A549 (cell line): ENCODE data around the gene PDLIM5. TPM values are rescaled to one million over a fixed set of nuclear protein-coding genes. Genes with fewer than 3 reads are reported as not detected.

ENCODE experiments used
- ATAC-seq, 2 experiments: fragments of 200-7000 bp in 1 of 2; fragments of >200 bp in 1 of 2; cut with Nextera tagmentation in 1 of 2; cut with Tn5 transposase in 1 of 2; 3 replicates each; pipeline versions ENCODE4 v1.8.0 to v1.9.1; 2018 to 2020; ENCODE audit warnings: mild to moderate bottlenecking in 1 of 2, moderate library complexity in 1 of 2
- CTCF ChIA-PET: fragments of 300-600 bp; sonication (Branson Sonifier 250); formaldehyde crosslinking; extraction: SDS; loops from one replicate; lab custom pipeline; 2021; ENCODE audit warnings: antibody characterized with exemption, inconsistent platforms; lab: Yijun Ruan, JAX
- POLR2A ChIA-PET: fragments of 350-600 bp; formaldehyde crosslinking; extraction: SDS; loops from one replicate; lab custom pipeline; 2021; ENCODE audit warnings: antibody characterized with exemption, inconsistent platforms; lab: Yijun Ruan, JAX
- DNase-seq, 2 experiments: peaks; one replicate each; pipeline versions ENCODE4 v3.0.0 to v3.0.0-alpha.2; 2011 to 2016; ENCODE audit warnings: low read depth in 1 of 2, low spot score in 1 of 2
- FAIRE-seq: peaks from 2 replicates; lab custom pipeline; 2011; peaks lifted over from hg19 to GRCh38; lab: Jason Lieb, UNC
- H3K27ac ChIP-seq, 2 experiments: fragments of >200 bp; sonication (Bioruptor Twin); formaldehyde crosslinking; 3 replicates each; pipeline ENCODE4 v1.5.1; 2016 to 2017
- H3K4me1 ChIP-seq: fragments of >200 bp; sonication (Bioruptor Twin); formaldehyde crosslinking; 3 replicates; pipeline ENCODE4 v1.6.1; 2016
- H3K4me2 ChIP-seq: fragments of >200 bp; sonication (Bioruptor Twin); formaldehyde crosslinking; 3 replicates; pipeline ENCODE4 v1.6.1; 2016
- H3K4me3 ChIP-seq: fragments of >200 bp; sonication (Bioruptor Twin); formaldehyde crosslinking; 3 replicates; pipeline ENCODE4 v1.5.1; 2016
- H3K9me3 ChIP-seq: fragments of >200 bp; sonication (Bioruptor Twin); formaldehyde crosslinking; 3 replicates; pipeline ENCODE4 v1.6.1; 2016
- BCL3 ChIP-seq: fragments of >200 bp; sonication (Bioruptor Twin); formaldehyde crosslinking; IDR thresholded peaks from 3 replicates; pipeline ENCODE4 v1.6.1; 2016
- BHLHE40 ChIP-seq: IDR thresholded peaks from 2 replicates; pipeline ENCODE4 v1.6.1; 2012; ENCODE audit warnings: low read depth, low read length, inconsistent platforms
- CBX2 ChIP-seq: fragments of 200-600 bp; sonication (generic); IDR thresholded peaks from 2 replicates; pipeline ENCODE4 v1.6.1; 2016; ENCODE audit warnings: low read depth, mild to moderate bottlenecking, borderline replicate concordance
- CBX8 ChIP-seq: fragments of 200-600 bp; sonication (generic); IDR thresholded peaks from 2 replicates; pipeline ENCODE4 v1.6.1; 2016
- CEBPB ChIP-seq, 2 experiments: fragments of >200 bp in 1 of 2; sonication (Bioruptor Twin) in 1 of 2; formaldehyde crosslinking in 1 of 2; IDR thresholded peaks; 2 replicates each; pipeline ENCODE4 v1.6.1; 2012 to 2016
- CHD4 ChIP-seq: fragments of 200-600 bp; sonication (generic); IDR thresholded peaks from 2 replicates; pipeline ENCODE4 v1.6.1; 2016; ENCODE audit warnings: antibody characterized with exemption, mild to moderate bottlenecking, borderline replicate concordance
- CTCF ChIP-seq: fragments of >200 bp; sonication (Bioruptor Twin); formaldehyde crosslinking; IDR thresholded peaks from 3 replicates; pipeline ENCODE4 v1.5.1; 2016
- EP300 ChIP-seq, 2 experiments: fragments of >200 bp; sonication (Bioruptor Twin); formaldehyde crosslinking; IDR thresholded peaks; 2 replicates in 1 of 2; 3 replicates in 1 of 2; pipeline ENCODE4 v1.6.1; 2016 to 2017
- ESRRA ChIP-seq: fragments of 150-350 bp; IDR thresholded peaks from 2 replicates; pipeline ENCODE4 v1.6.1; 2014; ENCODE audit warnings: mild to moderate bottlenecking, low read length, borderline replicate concordance
- FOSB ChIP-seq: fragments of 250-450 bp; sonication (Bioruptor Pico); IDR thresholded peaks from 2 replicates; pipeline ENCODE4 v1.5.0; 2020; ENCODE audit warnings: mild to moderate bottlenecking, moderate library complexity
- FOSL2 ChIP-seq, 2 experiments: fragments of 450-650 bp in 1 of 2; fragments of >200 bp in 1 of 2; sonication (Bioruptor Twin) in 1 of 2; formaldehyde crosslinking; IDR thresholded peaks; 2 replicates each; pipeline versions ENCODE4 v1.5.0 to v1.6.1; 2016 to 2020; ENCODE audit warnings: mild to moderate bottlenecking in 1 of 2, moderate library complexity in 1 of 2
- FOXS1 ChIP-seq: fragments of 250-450 bp; sonication (Bioruptor Pico); IDR thresholded peaks from 2 replicates; pipeline ENCODE4 v1.5.0; 2020; ENCODE audit warnings: mild to moderate bottlenecking, moderate library complexity
- GATA3 ChIP-seq: IDR thresholded peaks from 2 replicates; pipeline ENCODE4 v1.6.1; 2012; ENCODE audit warnings: borderline replicate concordance
- HES2 ChIP-seq: fragments of >200 bp; sonication (Bioruptor Twin); formaldehyde crosslinking; IDR thresholded peaks from 2 replicates; pipeline ENCODE4 v1.6.1; 2016
- HEYL ChIP-seq: fragments of 250-450 bp; sonication (Bioruptor Pico); IDR thresholded peaks from 2 replicates; pipeline ENCODE4 v1.8.0; 2021; ENCODE audit warnings: mild to moderate bottlenecking, moderate library complexity
- HOXB13 ChIP-seq: fragments of 250-450 bp; sonication (Bioruptor Pico); IDR thresholded peaks from 2 replicates; pipeline ENCODE4 v1.5.0; 2020; ENCODE audit warnings: low read depth, mild to moderate bottlenecking, moderate library complexity
- HOXB5 ChIP-seq: fragments of 250-450 bp; sonication (Bioruptor Pico); IDR thresholded peaks from 2 replicates; pipeline ENCODE4 v1.5.0; 2020; ENCODE audit warnings: mild to moderate bottlenecking, moderate library complexity
- JUNB ChIP-seq: fragments of >200 bp; sonication (Bioruptor Twin); formaldehyde crosslinking; IDR thresholded peaks from 2 replicates; pipeline ENCODE4 v1.6.1; 2016
- KDM1A ChIP-seq: fragments of 200-600 bp; sonication (generic); IDR thresholded peaks from 2 replicates; pipeline ENCODE4 v1.6.1; 2016; ENCODE audit warnings: low read depth, mild to moderate bottlenecking
- KDM5A ChIP-seq: fragments of 200-600 bp; sonication (generic); IDR thresholded peaks from 2 replicates; pipeline ENCODE4 v1.6.1; 2016; ENCODE audit warnings: antibody characterized with exemption, mild to moderate bottlenecking
- MAX ChIP-seq: IDR thresholded peaks from 2 replicates; pipeline ENCODE4 v1.6.1; 2012
- MAZ ChIP-seq: fragments of 150-350 bp; IDR thresholded peaks from 2 replicates; pipeline ENCODE4 v1.6.1; 2014; ENCODE audit warnings: antibody characterized with exemption, low read depth, low read length, borderline replicate concordance
- NPAS2 ChIP-seq: fragments of 250-450 bp; sonication (Bioruptor Pico); IDR thresholded peaks from 2 replicates; pipeline ENCODE4 v1.8.0; 2022; ENCODE audit warnings: mild to moderate bottlenecking, moderate library complexity, borderline replicate concordance
- RAD21 ChIP-seq, 2 experiments: fragments of >200 bp in 1 of 2; sonication (Bioruptor Twin) in 1 of 2; formaldehyde crosslinking in 1 of 2; IDR thresholded peaks in 1 of 2; conservative IDR thresholded peaks in 1 of 2; 2 replicates in 1 of 2; 3 replicates in 1 of 2; pipeline ENCODE4 v1.6.1; 2012 to 2018; ENCODE audit warnings: inconsistent platforms in 1 of 2
- RARB ChIP-seq: fragments of 250-450 bp; sonication (Bioruptor Pico); IDR thresholded peaks from 2 replicates; pipeline ENCODE4 v1.8.0; 2021; ENCODE audit warnings: mild to moderate bottlenecking, moderate library complexity
- TFCP2L1 ChIP-seq: fragments of 250-450 bp; sonication (Bioruptor Pico); IDR thresholded peaks from 2 replicates; pipeline ENCODE4 v1.5.0; 2021; ENCODE audit warnings: mild to moderate bottlenecking
- ZFP36 ChIP-seq: fragments of 450-650 bp; IDR thresholded peaks from 2 replicates; pipeline ENCODE4 v1.6.1; 2014; ENCODE audit warnings: borderline replicate concordance; ENCODE audit not compliant: partially characterized antibody
- ZNF302 ChIP-seq: fragments of 250-450 bp; sonication (Bioruptor Pico); IDR thresholded peaks from 2 replicates; pipeline ENCODE4 v1.9.0; 2021; ENCODE audit warnings: inconsistent platforms, mild to moderate bottlenecking, moderate library complexity
- WGBS: methylation state at CpG from one replicate; pipeline ENCODE4 v1.1.6; 2017; ENCODE audit errors: missing lambda C conversion rate; 5-methylcytosine and 5-hydroxymethylcytosine counted together
- polyA plus RNA-seq, 4 experiments: library from polyadenylated mRNA; depleted of rRNA in 3 of 4; stranded (reverse); fragments of >200 nt; fragmentation: RNase III in 1 of 4; extraction: RNeasy Plus Mini Kit Qiagen cat#74134 plus additional on column Dnase treatment in 1 of 4; gene quantifications; 2 replicates in 3 of 4; 3 replicates in 1 of 4; pipeline ENCODE4 v1.2.3, GENCODE V29; 2011 to 2017
- TF ChIP-seq, protein P1 (sequence below): IDR thresholded peaks from 2 replicates; pipeline ENCODE4 v1.6.1; 2012
- TF ChIP-seq, protein P2 (sequence below): fragments of 450-650 bp; IDR thresholded peaks from 2 replicates; pipeline ENCODE4 v1.6.1; 2014; ENCODE audit warnings: antibody characterized with exemption

Gene PDLIM5
- polyA plus RNA-seq, 2 of the 4 experiments (the other 2 are of a cell fraction): 54.2 to 242 TPM

DNA sequence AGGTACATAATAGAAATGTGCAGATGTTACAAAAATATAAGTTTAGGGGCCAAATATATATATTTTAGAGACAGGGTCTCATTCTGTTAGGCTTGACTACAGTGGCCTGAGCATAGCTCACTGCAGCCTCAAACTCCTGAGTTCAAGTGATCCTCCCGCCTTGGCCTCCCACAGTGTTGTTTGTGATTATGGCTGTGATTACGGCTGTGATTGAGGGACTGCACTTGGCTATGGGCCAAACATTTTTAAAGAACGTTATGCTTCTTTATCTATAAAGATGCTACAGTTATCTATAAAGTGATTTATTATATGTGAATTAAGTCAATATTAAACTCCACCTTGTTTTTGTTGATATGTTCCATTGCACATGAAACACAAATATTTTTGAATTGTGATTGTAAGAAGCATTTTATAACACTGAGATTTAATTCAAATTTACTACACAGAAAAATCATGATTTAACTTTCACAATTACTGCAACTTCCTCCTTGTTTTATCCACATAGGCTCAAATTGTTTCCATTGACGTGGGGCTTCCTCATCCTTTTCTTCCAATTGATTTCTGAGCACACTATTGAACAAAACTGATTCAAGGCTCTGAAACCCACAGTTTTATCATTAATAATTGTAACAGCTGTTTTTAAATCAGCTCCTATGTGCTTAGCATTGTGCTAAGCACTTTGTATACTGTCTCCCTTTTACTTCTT, 237.6 kb downstream of the PDLIM5 start:
- ATAC-seq: no peak
- ChIA-PET CTCF (interaction anchor here (1.2 kb wide), 1 partner anchor 52 kb away, joined by 4 read pairs; no protein-coding TSS in a partner anchor), POLR2A (no interaction called here)
- no peak overlapping the region for H3K4me3 ChIP-seq
- TF ChIP-seq, protein P1, sequence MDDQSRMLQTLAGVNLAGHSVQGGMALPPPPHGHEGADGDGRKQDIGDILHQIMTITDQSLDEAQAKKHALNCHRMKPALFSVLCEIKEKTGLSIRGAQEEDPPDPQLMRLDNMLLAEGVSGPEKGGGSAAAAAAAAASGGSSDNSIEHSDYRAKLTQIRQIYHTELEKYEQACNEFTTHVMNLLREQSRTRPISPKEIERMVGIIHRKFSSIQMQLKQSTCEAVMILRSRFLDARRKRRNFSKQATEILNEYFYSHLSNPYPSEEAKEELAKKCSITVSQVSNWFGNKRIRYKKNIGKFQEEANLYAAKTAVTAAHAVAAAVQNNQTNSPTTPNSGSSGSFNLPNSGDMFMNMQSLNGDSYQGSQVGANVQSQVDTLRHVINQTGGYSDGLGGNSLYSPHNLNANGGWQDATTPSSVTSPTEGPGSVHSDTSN: no peak
- TF ChIP-seq CEBPB (IDR thresholded peaks at IDR 0.05) (no peak), ZFP36 (no peak), KDM5A (no peak), MAZ (no peak), CHD4 (no peak), HOXB5 (CRISPR knock-in tag) (no peak), HEYL (CRISPR knock-in tag) (no peak), CBX2 (no peak)
- no peak for DNase-seq
- FAIRE-seq: peak; percentile 73
- H3K27ac ChIP-seq: peak overlapping the region; percentile 83 to 84
- 77% methylated on average over 4 of the region's 4 CpGs for WGBS
- H3K4me1 ChIP-seq: peaks cover 42% of the 10 kb centered on the region
- no peaks in the 10 kb centered on the region for H3K9me3 ChIP-seq
- no peak overlapping the region; the same call in 2 of the 3 replicates for H3K4me2 ChIP-seq

DNA sequence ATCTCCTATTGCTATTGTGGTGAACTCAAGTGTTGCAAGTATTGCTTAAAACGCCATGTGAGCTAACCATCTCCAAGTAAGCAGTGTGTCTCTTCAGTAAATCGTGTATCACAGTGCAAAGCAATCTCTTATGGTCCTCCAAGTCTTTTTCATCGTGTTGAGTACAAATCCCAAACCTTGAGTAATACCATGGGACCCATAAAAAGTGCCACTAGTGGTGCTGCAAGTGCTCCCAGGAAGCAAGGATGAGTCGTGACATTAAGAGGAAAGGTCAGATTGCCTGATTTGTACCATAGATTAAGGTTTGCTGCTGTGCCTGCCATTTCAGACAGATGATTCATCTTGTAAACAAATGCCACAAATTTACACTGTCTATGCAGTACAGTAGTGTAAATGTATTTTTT, 239.1 kb downstream of the PDLIM5 start:
- POLR2A ChIA-PET: no interaction called here
- peaks cover 36% of the 10 kb centered on the region for H3K4me1 ChIP-seq
- peak overlapping the region; percentile 71 for H3K4me2 ChIP-seq
- CTCF ChIA-PET: interaction anchor here (1.5 kb wide), 1 partner anchor 40 kb away, joined by 4 read pairs; no protein-coding TSS in a partner anchor
- WGBS: 4% methylated on average over 4 of the region's 4 CpGs
- H3K27ac ChIP-seq: peak overlapping the region; percentile 83 to 84
- FAIRE-seq (peak; percentile 97), DNase-seq (peak; percentile 21 to 87), ATAC-seq (peak; percentile 80 to 90)
- H3K4me3 ChIP-seq: no peak overlapping the region
- no peaks in the 10 kb centered on the region for H3K9me3 ChIP-seq
- TF ChIP-seq, protein P2, sequence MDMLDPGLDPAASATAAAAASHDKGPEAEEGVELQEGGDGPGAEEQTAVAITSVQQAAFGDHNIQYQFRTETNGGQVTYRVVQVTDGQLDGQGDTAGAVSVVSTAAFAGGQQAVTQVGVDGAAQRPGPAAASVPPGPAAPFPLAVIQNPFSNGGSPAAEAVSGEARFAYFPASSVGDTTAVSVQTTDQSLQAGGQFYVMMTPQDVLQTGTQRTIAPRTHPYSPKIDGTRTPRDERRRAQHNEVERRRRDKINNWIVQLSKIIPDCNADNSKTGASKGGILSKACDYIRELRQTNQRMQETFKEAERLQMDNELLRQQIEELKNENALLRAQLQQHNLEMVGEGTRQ: no peak
- TF ChIP-seq KDM5A (no peak), EP300 (IDR thresholded peaks at IDR 0.05) (peak; percentile 66 to 75; a peak in 2 of 5 replicates), FOSL2 (IDR thresholded peaks at IDR 0.05) (peak; percentile 80), FOSL2 (CRISPR knock-in tag; IDR thresholded peaks at IDR 0.05) (peak; percentile 89), BHLHE40 (no peak), BCL3 (peak; percentile 19; the same call in 1 of the 3 replicates), RARB (no peak), FOXS1 (CRISPR knock-in tag) (no peak), HOXB13 (CRISPR knock-in tag) (no peak), MAX (peak; percentile 69), CEBPB (IDR thresholded peaks at IDR 0.05) (peak; percentile 79 to 86), NPAS2 (CRISPR knock-in tag) (no peak), ZNF302 (no peak), TFCP2L1 (no peak), FOSB (CRISPR knock-in tag) (no peak), CHD4 (no peak), ZFP36 (no peak), RAD21 (conservative IDR thresholded peaks at IDR 0.05 in 1 of 2, IDR thresholded peaks at IDR 0.05 in 1 of 2) (peak in 1 of 2 experiments; percentile 43; a peak in 3 of 5 replicates), GATA3 (peak; percentile 99), HES2 (no peak), KDM1A (no peak), CBX8 (no peak), CBX2 (no peak), ESRRA (no peak), CTCF (no peak), MAZ (no peak), JUNB (peak; percentile 84)
